Glutamatergic neuron (in vitro differentiated cells): ENCODE data around the gene TRAPPC3. TPM values are rescaled to one million over a fixed set of nuclear protein-coding genes. Genes with fewer than 3 reads are reported as not detected.

Source experiments
- DNase-seq: peaks from one replicate; pipeline ENCODE4 v3.0.0; 2022
- H3K27ac Mint-ChIP-seq: one replicate; pipeline ENCODE4 v1.8.0; 2020; ENCODE audit warnings: mild to moderate bottlenecking, mixed read lengths, inconsistent platforms; ENCODE audit not compliant: unreplicated experiment
- H3K27me3 Mint-ChIP-seq: one replicate; pipeline ENCODE4 v1.8.0; 2020; ENCODE audit warnings: mild to moderate bottlenecking, moderate library complexity, mixed read lengths, inconsistent platforms; ENCODE audit not compliant: unreplicated experiment
- H3K36me3 Mint-ChIP-seq: one replicate; pipeline ENCODE4 v1.8.0; 2020; ENCODE audit warnings: mild to moderate bottlenecking, mixed read lengths, inconsistent platforms; ENCODE audit not compliant: unreplicated experiment
- H3K4me1 Mint-ChIP-seq: one replicate; pipeline ENCODE4 v1.8.0; 2020; ENCODE audit warnings: mild to moderate bottlenecking, low read depth, mixed read lengths, inconsistent platforms; ENCODE audit not compliant: unreplicated experiment
- H3K4me3 Mint-ChIP-seq: one replicate; pipeline ENCODE4 v1.8.0; 2020; ENCODE audit warnings: mild to moderate bottlenecking, mixed read lengths, inconsistent platforms; ENCODE audit not compliant: unreplicated experiment
- H3K9me3 Mint-ChIP-seq: one replicate; pipeline ENCODE4 v1.8.0; 2020; ENCODE audit warnings: mild to moderate bottlenecking, moderate library complexity, mixed read lengths, inconsistent platforms; ENCODE audit not compliant: unreplicated experiment
- total RNA-seq: library from RNA; stranded (reverse); fragmentation: NEBNext Ultra II Directional; extraction: Animal tissue kit (Norgen Biotek cat#: 25700); gene quantifications from one replicate; pipeline ENCODE4 v1.2.1, GENCODE V29; 2021; ENCODE audit not compliant: unreplicated experiment
- TF ChIP-seq, protein P1 (sequence below): fragments of 200-600 bp; sonication (generic); IDR thresholded peaks from one replicate; pipeline ENCODE4 v1.5.0; 2021; ENCODE audit not compliant: partially characterized antibody, unreplicated experiment

TRAPPC3 gene
- total RNA-seq, 1 donor from 2014 or later: 30.0 TPM

DNA sequence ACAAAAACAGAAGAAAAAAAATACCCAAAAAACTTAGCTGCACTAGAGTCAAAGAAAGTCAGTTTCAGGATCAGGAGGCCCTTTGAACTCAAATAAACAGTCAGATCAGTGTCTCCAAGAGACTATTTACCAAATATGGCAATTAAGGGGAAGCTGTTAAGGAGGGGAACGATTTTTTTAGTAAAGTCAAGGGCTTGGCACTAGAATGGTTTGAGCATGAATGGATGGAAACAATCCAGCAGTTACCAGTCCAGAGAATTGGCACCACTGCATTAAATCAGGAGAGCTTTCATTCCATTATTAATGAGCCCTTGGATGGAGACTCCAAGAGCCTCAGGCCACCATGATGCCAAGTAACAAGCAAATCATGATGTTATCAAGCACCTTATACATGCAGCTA is 7.2 kb downstream of the TRAPPC3 start:
- Mint-ChIP-seq H3K9me3 (no peaks in the 10 kb centered on the region), H3K27ac (no peak overlapping the region)

DNA sequence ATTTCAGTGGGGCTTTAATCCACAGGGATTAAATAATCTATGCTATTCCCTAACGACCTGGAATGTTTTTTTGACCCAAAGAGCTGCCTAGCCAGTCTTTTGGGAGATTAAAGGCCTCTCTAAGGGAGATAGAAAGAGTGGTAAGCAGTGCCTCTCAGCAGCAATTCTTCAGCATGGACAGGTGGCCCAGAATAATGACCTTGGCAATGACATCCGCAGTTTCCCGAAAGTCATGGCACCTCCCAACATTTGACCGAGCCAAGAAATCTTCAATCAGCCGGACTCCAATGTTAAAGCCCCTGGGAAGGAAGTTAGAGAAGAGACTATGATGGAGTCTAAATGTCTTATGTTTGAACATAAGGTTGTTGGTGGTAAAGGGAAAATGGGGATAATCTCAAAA is 9.8 kb downstream of the TRAPPC3 start:
- Mint-ChIP-seq H3K9me3 (no peaks in the 10 kb centered on the region), H3K4me3 (no peak overlapping the region), H3K4me1 (peaks cover 4% of the 10 kb centered on the region), H3K27ac (no peak overlapping the region), H3K36me3 (no peaks in the 10 kb centered on the region), H3K27me3 (peaks cover 4% of the 10 kb centered on the region)
- TF ChIP-seq, protein P1, sequence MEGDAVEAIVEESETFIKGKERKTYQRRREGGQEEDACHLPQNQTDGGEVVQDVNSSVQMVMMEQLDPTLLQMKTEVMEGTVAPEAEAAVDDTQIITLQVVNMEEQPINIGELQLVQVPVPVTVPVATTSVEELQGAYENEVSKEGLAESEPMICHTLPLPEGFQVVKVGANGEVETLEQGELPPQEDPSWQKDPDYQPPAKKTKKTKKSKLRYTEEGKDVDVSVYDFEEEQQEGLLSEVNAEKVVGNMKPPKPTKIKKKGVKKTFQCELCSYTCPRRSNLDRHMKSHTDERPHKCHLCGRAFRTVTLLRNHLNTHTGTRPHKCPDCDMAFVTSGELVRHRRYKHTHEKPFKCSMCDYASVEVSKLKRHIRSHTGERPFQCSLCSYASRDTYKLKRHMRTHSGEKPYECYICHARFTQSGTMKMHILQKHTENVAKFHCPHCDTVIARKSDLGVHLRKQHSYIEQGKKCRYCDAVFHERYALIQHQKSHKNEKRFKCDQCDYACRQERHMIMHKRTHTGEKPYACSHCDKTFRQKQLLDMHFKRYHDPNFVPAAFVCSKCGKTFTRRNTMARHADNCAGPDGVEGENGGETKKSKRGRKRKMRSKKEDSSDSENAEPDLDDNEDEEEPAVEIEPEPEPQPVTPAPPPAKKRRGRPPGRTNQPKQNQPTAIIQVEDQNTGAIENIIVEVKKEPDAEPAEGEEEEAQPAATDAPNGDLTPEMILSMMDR: no peak
- DNase-seq: no peak

More for the DNA sequence above, 7.2 kb downstream of the TRAPPC3 start:
- Mint-ChIP-seq H3K4me3 (no peak overlapping the region), H3K4me1 (peaks cover 4% of the 10 kb centered on the region), H3K36me3 (no peaks in the 10 kb centered on the region), H3K27me3 (peaks cover 2% of the 10 kb centered on the region)
- no peak for DNase-seq
- TF ChIP-seq, protein P1: no peak

DNA sequence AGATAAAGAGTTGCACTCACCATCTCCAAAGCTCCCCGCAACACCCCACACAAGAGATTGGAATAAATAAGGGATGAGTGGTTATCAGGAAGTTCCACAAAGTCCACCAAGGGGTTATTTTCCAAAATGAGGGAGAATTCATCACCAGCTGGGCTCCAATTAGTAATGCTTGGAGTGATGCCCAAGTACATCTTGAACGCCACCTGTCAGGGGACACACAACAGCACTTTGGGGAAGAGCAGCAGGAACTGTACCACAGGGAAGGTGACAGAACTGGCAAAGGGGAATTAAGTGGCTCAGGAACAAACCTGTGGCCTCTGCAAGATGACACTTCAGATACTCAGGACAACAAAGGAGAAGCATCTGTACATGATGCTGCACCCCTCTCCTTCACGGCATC is 11.5 kb downstream of the TRAPPC3 start:
- Mint-ChIP-seq H3K27me3 (peaks cover 4% of the 10 kb centered on the region), H3K9me3 (no peaks in the 10 kb centered on the region), H3K4me3 (no peak overlapping the region), H3K4me1 (no peaks in the 10 kb centered on the region), H3K36me3 (no peaks in the 10 kb centered on the region), H3K27ac (no peak overlapping the region)
- TF ChIP-seq, protein P1: no peak
- no peak for DNase-seq

DNA sequence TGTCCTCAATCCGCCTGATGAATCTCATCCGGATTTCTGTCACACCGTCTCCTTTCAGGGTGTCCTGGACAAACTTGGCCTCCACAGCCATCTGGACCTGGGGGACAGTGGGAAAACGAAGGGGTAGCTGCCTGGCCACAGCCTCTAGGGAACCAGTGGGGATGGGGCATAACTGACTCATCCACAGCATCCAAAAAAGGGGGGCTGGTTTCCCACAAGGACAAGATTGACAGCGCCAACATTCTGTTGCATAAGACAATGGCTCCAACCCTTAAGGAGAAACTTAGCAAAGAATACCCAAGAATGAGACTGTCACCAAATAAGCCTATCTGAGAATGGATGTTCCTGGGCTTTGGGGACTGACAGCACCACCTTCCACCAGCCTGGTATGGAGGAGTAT is 12.1 kb downstream of the TRAPPC3 start:
- H3K4me1 Mint-ChIP-seq: no peaks in the 10 kb centered on the region
- no peaks in the 10 kb centered on the region for H3K36me3 Mint-ChIP-seq
- no peak for DNase-seq
- H3K4me3 Mint-ChIP-seq: no peak overlapping the region
- peaks cover 4% of the 10 kb centered on the region for H3K27me3 Mint-ChIP-seq
- TF ChIP-seq, protein P1: no peak
- H3K9me3 Mint-ChIP-seq: no peaks in the 10 kb centered on the region
- H3K27ac Mint-ChIP-seq: no peak overlapping the region

DNA sequence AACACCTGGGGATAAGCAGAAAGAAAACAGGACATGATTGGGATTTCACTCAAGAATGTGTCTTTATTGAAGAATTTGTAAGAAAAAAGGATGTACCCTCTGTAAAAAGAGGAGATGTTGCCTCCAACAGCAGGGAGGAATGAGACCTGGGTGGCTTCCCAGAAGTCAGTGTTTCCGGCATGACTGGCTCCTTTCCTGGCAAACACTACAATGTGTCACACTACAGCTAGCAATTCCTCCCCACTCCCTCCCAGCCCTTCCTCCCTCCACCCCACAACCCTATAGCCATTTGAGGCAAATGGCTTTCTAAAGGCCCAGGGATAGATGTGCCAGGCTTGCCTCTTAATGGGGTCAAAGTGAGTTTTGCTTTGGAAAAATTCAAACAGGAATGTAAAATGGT is 12.8 kb downstream of the TRAPPC3 start:
- peaks cover 4% of the 10 kb centered on the region for H3K27me3 Mint-ChIP-seq
- no peak for DNase-seq
- no peak overlapping the region for H3K27ac Mint-ChIP-seq
- H3K4me1 Mint-ChIP-seq: no peaks in the 10 kb centered on the region
- TF ChIP-seq, protein P1: no peak
- no peaks in the 10 kb centered on the region for H3K36me3 Mint-ChIP-seq
- H3K4me3 Mint-ChIP-seq: no peak overlapping the region
- H3K9me3 Mint-ChIP-seq: no peaks in the 10 kb centered on the region
